Breast epithelium (tissue), 4 donors: Measurements from ENCODE around the gene MRPL30. TPM values are rescaled to one million over a fixed set of nuclear protein-coding genes. Genes with fewer than 3 reads are reported as not detected.
"Not testable (repeated sequence)": the region's sequence is repeated elsewhere in the genome, so short reads cannot be mapped to it uniquely, and the experiment has no call there.

Experiments used
- DNase-seq, 2 donors: peaks; one replicate each; pipeline ENCODE4 v3.0.0-alpha.2; 2019; ENCODE audit warnings: low spot score in 2 of 2
- H3K27ac ChIP-seq, 2 donors: fragments of 200-600 bp; sonication (generic) in 1 of 2; one replicate each; pipeline ENCODE4 v1.5.1; 2016 to 2019; ENCODE audit warnings: mild to moderate bottlenecking in 1 of 2
- H3K27me3 ChIP-seq, 2 donors: fragments of 200-600 bp; sonication (generic) in 1 of 2; one replicate each; pipeline versions ENCODE4 v1.5.1 to v1.6.0; 2017 to 2019; ENCODE audit warnings: control low read depth in 1 of 2, mild to moderate bottlenecking in 1 of 2
- H3K36me3 ChIP-seq: fragments of 200-600 bp; one replicate; pipeline ENCODE4 v1.5.1; 2019
- H3K4me1 ChIP-seq, 2 donors: fragments of 200-600 bp; sonication (generic); one replicate each; pipeline ENCODE4 v1.5.1; 2016 to 2019; ENCODE audit warnings: control low read depth in 1 of 2
- H3K4me3 ChIP-seq, 3 donors: fragments of 200-600 bp; sonication (generic); 1 replicate in 2 of 3; 2 replicates in 1 of 3; pipeline ENCODE4 v1.5.1; 2016 to 2019; ENCODE audit warnings: mild to moderate bottlenecking in 3 of 3, moderate library complexity in 2 of 3
- H3K9me3 ChIP-seq, 2 donors: fragments of 200-600 bp; sonication (generic) in 1 of 2; one replicate each; pipeline ENCODE4 v1.5.1; 2016 to 2019; ENCODE audit warnings: control low read depth in 1 of 2
- POLR2A ChIP-seq: fragments of 450-650 bp; IDR thresholded peaks from one replicate; pipeline ENCODE4 v1.6.1; 2016; ENCODE audit warnings: antibody characterized with exemption, mild to moderate bottlenecking, moderate library complexity
- POLR2AphosphoS5 ChIP-seq, 3 donors: sonication (generic); formaldehyde crosslinking; IDR thresholded peaks; one replicate each; pipeline ENCODE4 v1.6.1; 2017; ENCODE audit warnings: antibody characterized with exemption in 3 of 3
- intact Hi-C: fragments of 100-400 bp; cut with DNase I; formaldehyde crosslinking; loops from one replicate; pipeline ENCODE4 v1.15.1; 2023; ENCODE audit warnings: low total_unique reads
- total RNA-seq, 3 donors: library from RNA; depleted of rRNA; stranded (reverse); fragments of >200 nt; gene quantifications; one replicate each; pipeline ENCODE4 v1.1.0, GENCODE V29; 2016
- TF ChIP-seq, protein P1 (sequence below), 3 donors: fragments of 450-650 bp; IDR thresholded peaks; one replicate each; pipeline ENCODE4 v1.5.1; 2016 to 2017; ENCODE audit warnings: antibody characterized with exemption in 3 of 3, mild to moderate bottlenecking in 3 of 3, moderate library complexity in 3 of 3

The MRPL30 gene
- total RNA-seq, 3 donors from 2014 or later, result 30.4 to 37.5 (median 35.1) TPM

GRCh38 chr2:99201959-99202678 is 21.1 kb downstream of the MRPL30 start:
- DNase-seq, result no peak
- Histone ChIP-seq H3K27me3 (no peaks in the 10 kb centered on the region), H3K4me1 (no peaks in the 10 kb centered on the region), H3K4me3 (no peak overlapping the region), H3K9me3 (peaks cover 3 to 9% of the 10 kb centered on the region in 2 donors), H3K27ac (no peak overlapping the region), H3K36me3 (no peaks in the 10 kb centered on the region)
- intact Hi-C loops, result no loop called here
- TF ChIP-seq, protein P1, sequence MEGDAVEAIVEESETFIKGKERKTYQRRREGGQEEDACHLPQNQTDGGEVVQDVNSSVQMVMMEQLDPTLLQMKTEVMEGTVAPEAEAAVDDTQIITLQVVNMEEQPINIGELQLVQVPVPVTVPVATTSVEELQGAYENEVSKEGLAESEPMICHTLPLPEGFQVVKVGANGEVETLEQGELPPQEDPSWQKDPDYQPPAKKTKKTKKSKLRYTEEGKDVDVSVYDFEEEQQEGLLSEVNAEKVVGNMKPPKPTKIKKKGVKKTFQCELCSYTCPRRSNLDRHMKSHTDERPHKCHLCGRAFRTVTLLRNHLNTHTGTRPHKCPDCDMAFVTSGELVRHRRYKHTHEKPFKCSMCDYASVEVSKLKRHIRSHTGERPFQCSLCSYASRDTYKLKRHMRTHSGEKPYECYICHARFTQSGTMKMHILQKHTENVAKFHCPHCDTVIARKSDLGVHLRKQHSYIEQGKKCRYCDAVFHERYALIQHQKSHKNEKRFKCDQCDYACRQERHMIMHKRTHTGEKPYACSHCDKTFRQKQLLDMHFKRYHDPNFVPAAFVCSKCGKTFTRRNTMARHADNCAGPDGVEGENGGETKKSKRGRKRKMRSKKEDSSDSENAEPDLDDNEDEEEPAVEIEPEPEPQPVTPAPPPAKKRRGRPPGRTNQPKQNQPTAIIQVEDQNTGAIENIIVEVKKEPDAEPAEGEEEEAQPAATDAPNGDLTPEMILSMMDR (IDR thresholded peaks at IDR 0.05), result no peak
- TF ChIP-seq POLR2AphosphoS5 (IDR thresholded peaks at IDR 0.05) (no peak), POLR2A (no peak)

- TF ChIP-seq POLR2AphosphoS5 (IDR thresholded peaks at IDR 0.05) (no peak), POLR2A (no peak)
- TF ChIP-seq, protein P1 (IDR thresholded peaks at IDR 0.05), result no peak
- Histone ChIP-seq H3K4me1 (no peaks in the 10 kb centered on the region), H3K9me3 (peaks cover 3 to 9% of the 10 kb centered on the region in 2 donors), H3K27me3 (no peaks in the 10 kb centered on the region), H3K36me3 (no peaks in the 10 kb centered on the region), H3K27ac (no peak overlapping the region), H3K4me3 (no peak overlapping the region)
- DNase-seq, result no peak
- intact Hi-C loops, result no loop called here
Observed at GRCh38 chr2:99205491-99205890, 24.5 kb downstream of the MRPL30 start.

DNA sequence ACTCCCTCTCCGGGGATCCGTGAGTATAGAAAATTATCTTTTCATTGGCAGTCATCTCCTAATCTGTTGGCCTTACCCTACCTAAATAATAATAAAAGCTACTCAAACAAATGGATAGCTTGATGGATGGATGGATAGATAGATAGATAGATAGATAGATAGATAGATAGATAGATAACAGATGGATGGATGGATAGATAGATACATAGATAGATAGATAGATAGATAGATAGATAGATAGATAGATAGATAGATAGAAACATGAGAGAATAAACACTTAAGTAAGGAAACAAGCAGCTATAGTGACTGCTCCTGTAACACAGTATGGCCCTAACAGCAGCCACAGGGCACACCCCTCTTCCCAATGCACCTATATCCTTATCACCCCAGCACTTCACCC is 35.1 kb downstream of the MRPL30 start:
- no peak for DNase-seq
- Histone ChIP-seq H3K4me3 (no peak overlapping the region), H3K36me3 (no peaks in the 10 kb centered on the region), H3K27me3 (no peaks in the 10 kb centered on the region), H3K4me1 (no peaks in the 10 kb centered on the region), H3K27ac (no peak overlapping the region), H3K9me3 (no peaks in the 10 kb centered on the region)
- intact Hi-C loops, result no loop called here
- TF ChIP-seq POLR2A, result no peak
- no peak for TF ChIP-seq POLR2AphosphoS5 (IDR thresholded peaks at IDR 0.05)
- TF ChIP-seq, protein P1 (IDR thresholded peaks at IDR 0.05), result no peak

- H3K27me3 ChIP-seq, result no peaks in the 10 kb centered on the region
- H3K9me3 ChIP-seq, result no peaks in the 10 kb centered on the region
- H3K4me1 ChIP-seq, result no peaks in the 10 kb centered on the region
- no peak for DNase-seq
- TF ChIP-seq POLR2AphosphoS5 (IDR thresholded peaks at IDR 0.05), result no peak
- TF ChIP-seq POLR2A, result no peak
- TF ChIP-seq, protein P1 (IDR thresholded peaks at IDR 0.05), result no peak
- no peak overlapping the region for H3K4me3 ChIP-seq
- intact Hi-C loops, result no loop called here
- H3K27ac ChIP-seq, result no peak overlapping the region
- H3K36me3 ChIP-seq, result no peaks in the 10 kb centered on the region
Observed at GRCh38 chr2:99217929-99218501, 37.0 kb downstream of the MRPL30 start.

GRCh38 chr2:99233177-99233576 is 52.2 kb downstream of the MRPL30 start:
- H3K36me3 ChIP-seq, H3K27ac ChIP-seq, H3K27me3 ChIP-seq, H3K9me3 ChIP-seq, H3K4me3 ChIP-seq, intact Hi-C loops, DNase-seq, H3K4me1 ChIP-seq: not testable (repeated sequence)
